GM13976 (cell line): ENCODE measurements around the gene EFNA5.

ENCODE experiments used
- DNase-seq: peaks from one replicate; pipeline ENCODE4 v3.0.0; 2012; ENCODE audit warnings: low spot score
- in situ Hi-C: fragments of 300-500 bp; cut with MboI; formaldehyde crosslinking; loops from one replicate; pipeline ENCODE4 v1.12.0; 2022; ENCODE audit warnings: low sequenced_read_pairs, mixed read lengths, inconsistent platforms; ENCODE audit not compliant: unreplicated experiment
- TF ChIP-seq, protein P1 (sequence below): IDR thresholded peaks from 2 replicates; pipeline ENCODE4 v1.5.1; 2012; ENCODE audit warnings: borderline replicate concordance, mild to moderate bottlenecking; ENCODE audit not compliant: insufficient read depth; ENCODE audit errors: extremely low read depth, missing control alignments, control extremely low read depth

EFNA5 gene

DNA sequence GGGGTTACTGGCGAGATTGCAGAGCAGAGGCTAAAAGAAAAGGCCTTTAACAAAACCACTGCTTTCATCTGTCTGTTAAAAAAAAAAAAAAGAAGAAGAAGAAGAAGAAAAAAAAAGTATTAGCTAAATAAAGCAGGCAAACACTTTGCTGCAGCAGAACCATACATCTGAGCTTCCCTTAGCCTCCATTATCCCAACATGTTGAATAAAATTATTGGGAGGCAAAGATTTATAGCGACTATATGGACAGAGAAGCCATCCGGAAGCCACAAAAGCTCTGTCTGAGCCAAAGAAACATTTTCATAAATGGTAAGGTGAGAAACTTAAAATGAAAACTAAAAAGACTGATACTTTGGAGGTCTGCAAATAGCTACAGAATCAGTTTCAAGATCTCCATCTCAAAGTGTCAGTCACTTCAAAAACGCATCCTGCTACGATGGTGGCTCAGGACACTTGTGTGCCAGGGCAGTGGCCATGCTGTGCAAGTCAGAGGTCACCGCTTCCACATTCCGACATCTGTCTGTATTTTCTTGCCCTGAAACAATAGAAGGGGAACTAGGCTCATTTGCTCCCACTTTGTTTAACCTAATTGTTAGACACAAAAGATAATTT is 9.6 kb downstream of the EFNA5 start:
- TF ChIP-seq, protein P1, sequence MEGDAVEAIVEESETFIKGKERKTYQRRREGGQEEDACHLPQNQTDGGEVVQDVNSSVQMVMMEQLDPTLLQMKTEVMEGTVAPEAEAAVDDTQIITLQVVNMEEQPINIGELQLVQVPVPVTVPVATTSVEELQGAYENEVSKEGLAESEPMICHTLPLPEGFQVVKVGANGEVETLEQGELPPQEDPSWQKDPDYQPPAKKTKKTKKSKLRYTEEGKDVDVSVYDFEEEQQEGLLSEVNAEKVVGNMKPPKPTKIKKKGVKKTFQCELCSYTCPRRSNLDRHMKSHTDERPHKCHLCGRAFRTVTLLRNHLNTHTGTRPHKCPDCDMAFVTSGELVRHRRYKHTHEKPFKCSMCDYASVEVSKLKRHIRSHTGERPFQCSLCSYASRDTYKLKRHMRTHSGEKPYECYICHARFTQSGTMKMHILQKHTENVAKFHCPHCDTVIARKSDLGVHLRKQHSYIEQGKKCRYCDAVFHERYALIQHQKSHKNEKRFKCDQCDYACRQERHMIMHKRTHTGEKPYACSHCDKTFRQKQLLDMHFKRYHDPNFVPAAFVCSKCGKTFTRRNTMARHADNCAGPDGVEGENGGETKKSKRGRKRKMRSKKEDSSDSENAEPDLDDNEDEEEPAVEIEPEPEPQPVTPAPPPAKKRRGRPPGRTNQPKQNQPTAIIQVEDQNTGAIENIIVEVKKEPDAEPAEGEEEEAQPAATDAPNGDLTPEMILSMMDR: no peak
- no peak for DNase-seq
- in situ Hi-C loops: no loop called here

DNA sequence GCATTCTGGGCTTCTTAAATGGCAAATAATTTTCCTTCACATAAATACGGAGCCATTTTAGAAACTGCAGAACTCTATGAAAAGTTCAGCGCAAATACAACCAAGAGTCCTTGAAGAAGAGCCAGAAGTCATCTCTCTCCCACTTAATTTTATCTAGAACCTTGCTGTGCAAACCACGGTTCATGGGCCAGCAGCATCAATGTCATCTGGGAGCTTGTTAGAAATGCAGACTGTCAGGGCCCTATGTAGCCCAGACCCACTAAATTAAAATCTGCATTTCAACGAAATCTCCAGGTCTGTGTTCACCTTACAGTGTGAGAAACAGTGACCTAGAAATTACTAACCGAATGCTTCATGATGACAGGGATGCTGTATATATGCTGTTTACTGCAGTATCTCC is 12.2 kb downstream of the EFNA5 start:
- TF ChIP-seq, protein P1: no peak
- in situ Hi-C loops: no loop called here

DNA sequence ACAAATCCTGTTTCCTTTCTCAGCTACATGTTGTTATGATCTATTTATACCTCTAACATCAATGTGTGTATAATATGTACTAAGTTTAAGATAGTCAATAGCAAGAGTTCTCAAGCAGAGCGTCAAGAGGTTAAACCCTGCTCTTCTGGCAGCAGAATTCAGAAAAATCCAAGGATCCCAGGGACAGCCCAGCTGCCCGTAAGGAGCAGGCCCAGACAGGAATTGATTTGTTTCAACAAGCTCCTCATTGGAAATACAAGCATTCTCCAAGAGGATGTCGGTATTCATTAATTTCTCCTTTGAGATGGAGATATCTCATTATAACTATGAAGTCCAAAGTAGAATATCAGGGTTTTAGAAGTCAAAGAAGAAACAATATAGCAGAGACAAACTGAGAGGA is 14.9 kb downstream of the EFNA5 start:
- in situ Hi-C loops: no loop called here
- DNase-seq: no peak

More for the DNA sequence above, 12.2 kb downstream of the EFNA5 start:
- DNase-seq: no peak

DNA sequence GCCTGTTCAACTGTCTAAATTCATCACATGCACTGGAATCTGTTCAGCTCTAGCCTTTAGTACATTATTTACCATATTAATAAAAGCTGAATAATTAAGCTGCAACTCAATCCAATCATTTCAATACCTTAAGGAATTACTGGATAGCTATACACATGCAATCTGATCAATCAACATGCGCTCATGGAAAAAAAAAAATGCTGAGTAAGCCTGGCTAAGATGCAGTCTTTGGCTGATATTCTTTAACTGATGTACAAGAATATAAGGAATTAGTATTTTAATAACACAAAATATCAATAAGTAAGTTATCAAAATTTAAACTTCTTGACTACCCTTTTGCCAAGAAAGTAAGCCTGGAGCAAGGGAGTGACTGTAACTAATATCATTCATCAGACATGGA is 15.9 kb downstream of the EFNA5 start:
- in situ Hi-C loops: no loop called here
- TF ChIP-seq, protein P1: no peak
- DNase-seq: no peak

More for the DNA sequence above, 14.9 kb downstream of the EFNA5 start:
- TF ChIP-seq, protein P1: no peak

- TF ChIP-seq, protein P1: no peak
- no peak for DNase-seq
- in situ Hi-C loops: no loop called here
Observed at GRCh38 chr5:107653685-107654084, 17.1 kb downstream of the EFNA5 start.

DNA sequence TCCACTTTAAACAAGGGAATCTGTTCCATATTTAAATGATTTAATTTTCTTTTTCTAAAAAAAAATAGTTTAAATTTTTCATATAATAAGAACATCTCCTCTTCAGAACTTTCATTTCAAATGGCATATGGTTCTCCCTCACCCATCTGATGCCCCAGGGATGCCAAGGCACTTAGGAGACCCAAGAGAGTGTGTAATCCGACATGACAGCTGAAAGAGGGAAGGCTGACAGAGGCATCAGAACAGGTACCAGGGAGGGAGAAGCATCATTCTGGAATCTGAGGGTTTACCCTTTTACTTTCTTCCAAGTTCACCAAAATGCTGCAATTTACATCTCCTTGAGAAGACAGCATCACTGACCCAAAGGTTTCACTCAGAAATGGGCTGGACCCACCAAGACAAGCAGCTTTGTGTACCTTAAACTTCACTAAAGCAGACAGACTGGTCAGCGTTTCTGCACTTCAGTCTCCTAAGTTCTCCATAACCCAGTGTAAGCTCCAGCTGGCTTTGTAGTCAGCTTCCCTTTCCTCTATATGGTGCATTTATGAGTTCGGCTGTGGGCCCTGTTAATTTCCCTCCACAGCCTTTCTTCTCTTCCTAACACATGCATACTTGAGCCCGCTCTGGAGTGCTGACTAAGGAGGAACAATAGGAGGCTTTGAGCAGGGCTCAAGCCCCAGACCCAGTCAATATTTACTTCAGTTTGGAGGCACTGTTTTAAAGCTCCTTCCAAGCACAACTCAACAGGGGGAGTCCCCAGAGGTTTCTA is 17.7 kb downstream of the EFNA5 start:
- in situ Hi-C loops: no loop called here
- DNase-seq: no peak
- TF ChIP-seq, protein P1: no peak

- TF ChIP-seq, protein P1: no peak
- no peak for DNase-seq
- in situ Hi-C loops: no loop called here
Observed at GRCh38 chr5:107652408-107652807, 18.3 kb downstream of the EFNA5 start.
